Endothelial cell of umbilical vein (primary cell): Measurements from ENCODE around the gene PLEKHG1.

ENCODE experiments used
- EZH2 ChIP-seq: IDR thresholded peaks from 2 replicates; pipeline ENCODE4 v1.6.1; 2012; ENCODE audit warnings: borderline replicate concordance, low read depth, mild to moderate bottlenecking, moderate library complexity, low read length, inconsistent platforms; ENCODE audit not compliant: severe bottlenecking
- POLR2A ChIP-seq: IDR thresholded peaks from 2 replicates; pipeline ENCODE4 v1.6.1; 2012; ENCODE audit warnings: low read depth, mild to moderate bottlenecking, control low read depth, low read length
- TF ChIP-seq, protein P1 (sequence below), 2 donors: IDR thresholded peaks; 1 replicate in 1 of 2; 2 replicates in 1 of 2; pipeline ENCODE4 v1.5.1; 2011; ENCODE audit warnings: low read length in 2 of 2, mild to moderate bottlenecking in 2 of 2, moderate library complexity in 2 of 2, control low read depth in 1 of 2, inconsistent platforms in 1 of 2, low read depth in 1 of 2; ENCODE audit not compliant: insufficient read depth in 1 of 2; ENCODE audit errors: extremely low read depth in 1 of 2
- TF ChIP-seq, protein P2 (sequence below): IDR thresholded peaks from 2 replicates; pipeline ENCODE4 v1.6.1; 2011; ENCODE audit not compliant: insufficient read depth, insufficient read length

DNA sequence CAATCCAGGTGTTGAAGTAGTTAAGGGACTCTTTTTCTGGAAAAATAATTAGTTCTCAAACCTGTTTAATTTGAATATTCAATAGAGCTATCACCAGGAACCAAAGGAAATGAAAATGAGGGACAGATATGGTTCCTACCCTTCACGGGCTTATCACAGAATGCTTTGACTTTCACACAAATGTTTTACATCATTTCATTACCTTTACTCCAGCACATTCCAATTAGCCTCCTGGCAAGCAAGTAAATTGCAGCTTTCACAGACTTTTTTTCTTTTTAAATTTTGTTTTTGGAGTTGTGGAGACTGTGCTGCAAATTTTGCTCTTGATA lies 35.2 kb downstream of the PLEKHG1 start:
- TF ChIP-seq POLR2A, result no peak
- TF ChIP-seq, protein P1, sequence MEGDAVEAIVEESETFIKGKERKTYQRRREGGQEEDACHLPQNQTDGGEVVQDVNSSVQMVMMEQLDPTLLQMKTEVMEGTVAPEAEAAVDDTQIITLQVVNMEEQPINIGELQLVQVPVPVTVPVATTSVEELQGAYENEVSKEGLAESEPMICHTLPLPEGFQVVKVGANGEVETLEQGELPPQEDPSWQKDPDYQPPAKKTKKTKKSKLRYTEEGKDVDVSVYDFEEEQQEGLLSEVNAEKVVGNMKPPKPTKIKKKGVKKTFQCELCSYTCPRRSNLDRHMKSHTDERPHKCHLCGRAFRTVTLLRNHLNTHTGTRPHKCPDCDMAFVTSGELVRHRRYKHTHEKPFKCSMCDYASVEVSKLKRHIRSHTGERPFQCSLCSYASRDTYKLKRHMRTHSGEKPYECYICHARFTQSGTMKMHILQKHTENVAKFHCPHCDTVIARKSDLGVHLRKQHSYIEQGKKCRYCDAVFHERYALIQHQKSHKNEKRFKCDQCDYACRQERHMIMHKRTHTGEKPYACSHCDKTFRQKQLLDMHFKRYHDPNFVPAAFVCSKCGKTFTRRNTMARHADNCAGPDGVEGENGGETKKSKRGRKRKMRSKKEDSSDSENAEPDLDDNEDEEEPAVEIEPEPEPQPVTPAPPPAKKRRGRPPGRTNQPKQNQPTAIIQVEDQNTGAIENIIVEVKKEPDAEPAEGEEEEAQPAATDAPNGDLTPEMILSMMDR (IDR thresholded peaks at IDR 0.05; ENCODE audit: extremely low read depth in 1 of 2, insufficient read depth in 1 of 2, low read depth in 1 of 2, low read length in 2 of 2), result no peak
- TF ChIP-seq, protein P2, sequence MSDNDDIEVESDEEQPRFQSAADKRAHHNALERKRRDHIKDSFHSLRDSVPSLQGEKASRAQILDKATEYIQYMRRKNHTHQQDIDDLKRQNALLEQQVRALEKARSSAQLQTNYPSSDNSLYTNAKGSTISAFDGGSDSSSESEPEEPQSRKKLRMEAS, result no peak
- no peak for TF ChIP-seq EZH2
